Esophagus (tissue), 2 donors: ENCODE results near the gene HS3ST3A1. TPM values are rescaled to one million over a fixed set of nuclear protein-coding genes. Genes with fewer than 3 reads are reported as not detected.
"Not testable (repeated sequence)": the region's sequence is repeated elsewhere in the genome, so short reads cannot be mapped to it uniquely, and the experiment has no call there.

Experiments used
- H3K27ac ChIP-seq, 2 donors: one replicate each; pipeline ENCODE4 v1.5.1; 2013; ENCODE audit warnings: low read depth in 2 of 2, mild to moderate bottlenecking in 2 of 2, inconsistent platforms in 1 of 2, low read length in 1 of 2, moderate library complexity in 1 of 2
- H3K27me3 ChIP-seq, 2 donors: one replicate each; pipeline ENCODE4 v1.6.1; 2013; ENCODE audit warnings: low read length in 2 of 2, control low read depth in 1 of 2, mild to moderate bottlenecking in 1 of 2; ENCODE audit not compliant: insufficient read depth in 2 of 2, control insufficient read depth in 1 of 2
- H3K36me3 ChIP-seq, 2 donors: one replicate each; pipeline ENCODE4 v1.6.1; 2013; ENCODE audit warnings: low read length in 1 of 2; ENCODE audit not compliant: control insufficient read depth in 2 of 2, insufficient read depth in 2 of 2
- H3K4me1 ChIP-seq, 2 donors: one replicate each; pipeline ENCODE4 v1.6.1; 2013; ENCODE audit warnings: low read length in 1 of 2; ENCODE audit not compliant: control insufficient read depth in 2 of 2, insufficient read depth in 2 of 2
- H3K4me3 ChIP-seq, 2 donors: one replicate each; pipeline ENCODE4 v1.5.1; 2013; ENCODE audit warnings: low read length in 2 of 2, mild to moderate bottlenecking in 2 of 2, low read depth in 1 of 2, moderate library complexity in 1 of 2
- H3K9me3 ChIP-seq, 2 donors: one replicate each; pipeline ENCODE4 v1.6.1; 2013; ENCODE audit warnings: mild to moderate bottlenecking in 2 of 2, low read depth in 1 of 2, low read length in 1 of 2, moderate library complexity in 1 of 2; ENCODE audit not compliant: control insufficient read depth in 2 of 2, insufficient read depth in 1 of 2
- WGBS, 2 donors: extraction: QIAGEN DNeasy Blood & Tissue Kit; methylation state at CpG; one replicate each; pipeline ENCODE4 v1.1.7; 2013; 5-methylcytosine and 5-hydroxymethylcytosine counted together
- polyA plus RNA-seq, 2 donors: library from polyadenylated mRNA; stranded (reverse); fragments of 200-250 nt; gene quantifications; one replicate each; pipeline ENCODE4 v1.2.3, GENCODE V29; 2013
- donor health status: healthy with polysubstance abuse.
- donor health status: Bipolar disorder and iron deficiency.

HS3ST3A1 gene
- polyA plus RNA-seq, 2 donors: 1.7 to 5.8 TPM

- 53 to 66% methylated on average over 2 of the region's 2 CpGs for WGBS, 2 donors
- Histone ChIP-seq H3K27ac (no peak overlapping the region), H3K4me1 (no peaks in the 10 kb centered on the region), H3K27me3 (no peaks in the 10 kb centered on the region), H3K36me3 (no peaks in the 10 kb centered on the region), H3K9me3 (no peaks in the 10 kb centered on the region), H3K4me3 (no peak overlapping the region)
Observed at GRCh38 chr17:13508896-13509295, 92.8 kb downstream of the HS3ST3A1 start.

GRCh38 chr17:13503526-13503925, 98.2 kb downstream of the HS3ST3A1 start:
- no peaks in the 10 kb centered on the region for H3K36me3 ChIP-seq
- H3K27ac ChIP-seq: no peak overlapping the region
- no peak overlapping the region for H3K4me3 ChIP-seq
- 77 to 84% methylated on average over 6 of the region's 6 CpGs for WGBS, 2 donors
- no peaks in the 10 kb centered on the region for H3K4me1 ChIP-seq
- H3K9me3 ChIP-seq: no peaks in the 10 kb centered on the region
- no peaks in the 10 kb centered on the region for H3K27me3 ChIP-seq

GRCh38 chr17:13502263-13502662, 99.5 kb downstream of the HS3ST3A1 start:
- H3K27me3 ChIP-seq: no peaks in the 10 kb centered on the region
- no peaks in the 10 kb centered on the region for H3K9me3 ChIP-seq
- no peaks in the 10 kb centered on the region for H3K4me1 ChIP-seq
- no peaks in the 10 kb centered on the region for H3K36me3 ChIP-seq
- WGBS, 2 donors: 89 to 92% methylated on average over 2 of the region's 2 CpGs
- H3K27ac ChIP-seq: no peak overlapping the region
- no peak overlapping the region for H3K4me3 ChIP-seq

- Histone ChIP-seq H3K27ac (no peak overlapping the region), H3K27me3 (no peaks in the 10 kb centered on the region), H3K4me1 (no peaks in the 10 kb centered on the region), H3K9me3 (no peaks in the 10 kb centered on the region), H3K36me3 (no peaks in the 10 kb centered on the region), H3K4me3 (no peak overlapping the region)
- 84 to 85% methylated on average over 7 of the region's 7 CpGs for WGBS, 2 donors
Observed at GRCh38 chr17:13500947-13501346, 100.8 kb downstream of the HS3ST3A1 start.

- Histone ChIP-seq H3K27ac (no peak overlapping the region), H3K27me3 (no peaks in the 10 kb centered on the region), H3K4me1 (no peaks in the 10 kb centered on the region), H3K9me3 (no peaks in the 10 kb centered on the region), H3K4me3 (no peak overlapping the region), H3K36me3 (no peaks in the 10 kb centered on the region)
- WGBS, 2 donors: 67 to 83% methylated on average over 3 of the region's 3 CpGs
Observed at GRCh38 chr17:13498184-13498583, 103.5 kb downstream of the HS3ST3A1 start.

GRCh38 chr17:13496553-13497056, 105.1 kb downstream of the HS3ST3A1 start:
- WGBS, 2 donors: 97 to 98% methylated on average over 19 to 24 of the region's 35 CpGs
- H3K4me1 ChIP-seq, H3K27ac ChIP-seq, H3K27me3 ChIP-seq, H3K4me3 ChIP-seq, H3K36me3 ChIP-seq, H3K9me3 ChIP-seq: not testable (repeated sequence)

GRCh38 chr17:13495423-13495822, 106.3 kb downstream of the HS3ST3A1 start:
- Histone ChIP-seq H3K27ac (no peak overlapping the region), H3K4me1 (no peaks in the 10 kb centered on the region), H3K36me3 (no peaks in the 10 kb centered on the region), H3K9me3 (no peaks in the 10 kb centered on the region), H3K4me3 (no peak overlapping the region), H3K27me3 (no peaks in the 10 kb centered on the region)
- WGBS, 2 donors: 94 to 97% methylated on average over 2 of the region's 2 CpGs

GRCh38 chr17:13492737-13493122, 109.0 kb downstream of the HS3ST3A1 start:
- no peaks in the 10 kb centered on the region for H3K9me3 ChIP-seq
- H3K27ac ChIP-seq: no peak overlapping the region
- H3K4me1 ChIP-seq: no peaks in the 10 kb centered on the region
- WGBS, 2 donors: 64 to 66% methylated on average over 4 of the region's 4 CpGs
- H3K27me3 ChIP-seq: no peaks in the 10 kb centered on the region
- no peaks in the 10 kb centered on the region for H3K36me3 ChIP-seq
- no peak overlapping the region for H3K4me3 ChIP-seq

- WGBS, 2 donors: 60 to 75% methylated on average over 7 of the region's 7 CpGs
- H3K27ac ChIP-seq: no peak overlapping the region
- H3K27me3 ChIP-seq: no peaks in the 10 kb centered on the region
- H3K4me1 ChIP-seq: no peaks in the 10 kb centered on the region
- no peaks in the 10 kb centered on the region for H3K9me3 ChIP-seq
- no peak overlapping the region for H3K4me3 ChIP-seq
- no peaks in the 10 kb centered on the region for H3K36me3 ChIP-seq
Observed at GRCh38 chr17:13491916-13492736, 109.6 kb downstream of the HS3ST3A1 start.

- Histone ChIP-seq H3K27me3 (no peaks in the 10 kb centered on the region), H3K4me1 (no peaks in the 10 kb centered on the region), H3K27ac (no peak overlapping the region), H3K4me3 (no peak overlapping the region), H3K36me3 (no peaks in the 10 kb centered on the region), H3K9me3 (no peaks in the 10 kb centered on the region)
- WGBS, 2 donors: 89 to 91% methylated on average over 1 of the region's 1 CpG
Observed at GRCh38 chr17:13491491-13491890, 110.2 kb downstream of the HS3ST3A1 start.
